SJSA1 (cell line): ENCODE results near the gene SPRR1B. TPM values are rescaled to one million over a fixed set of nuclear protein-coding genes. Genes with fewer than 3 reads are reported as not detected.
"Not testable (repeated sequence)": the region's sequence is repeated elsewhere in the genome, so short reads cannot be mapped to it uniquely, and the experiment has no call there.

ENCODE experiments used
- DNase-seq, 2 experiments: peaks; one replicate each; pipeline ENCODE4 v3.0.0-alpha.2; 2015 to 2020; ENCODE audit warnings: low spot score in 2 of 2, low read depth in 1 of 2
- H3K27ac ChIP-seq: fragments of 250-450 bp; sonication (Bioruptor Pico); 2 replicates; pipeline ENCODE4 v1.5.1; 2020; ENCODE audit warnings: mild to moderate bottlenecking, moderate library complexity
- H3K27me3 ChIP-seq: fragments of 250-450 bp; sonication (Bioruptor Pico); replicated peaks from 2 replicates; pipeline ENCODE4 v1.5.1; 2020; ENCODE audit warnings: mild to moderate bottlenecking, moderate library complexity
- H3K36me3 ChIP-seq: fragments of 250-450 bp; sonication (Bioruptor Pico); 2 replicates; pipeline ENCODE4 v1.5.1; 2020; ENCODE audit warnings: mild to moderate bottlenecking
- H3K4me1 ChIP-seq: fragments of 250-450 bp; sonication (Bioruptor Pico); replicated peaks from 2 replicates; pipeline ENCODE4 v1.6.1; 2021; ENCODE audit warnings: mild to moderate bottlenecking
- H3K4me3 ChIP-seq: fragments of 250-450 bp; sonication (Bioruptor Pico); 2 replicates; pipeline ENCODE4 v1.5.1; 2020; ENCODE audit warnings: mild to moderate bottlenecking
- H3K9me3 ChIP-seq: fragments of 250-450 bp; sonication (Bioruptor Pico); replicated peaks from 2 replicates; pipeline ENCODE4 v1.5.1; 2020; ENCODE audit warnings: mild to moderate bottlenecking
- total RNA-seq: library from RNA; depleted of rRNA; stranded (reverse); fragments of >200 nt; shearing (Covaris generic); gene quantifications from 2 replicates; pipeline ENCODE4 v1.2.3, GENCODE V29; 2014; rRNA removed

SPRR1B gene
- not detected in 2 replicates for total RNA-seq

DNA sequence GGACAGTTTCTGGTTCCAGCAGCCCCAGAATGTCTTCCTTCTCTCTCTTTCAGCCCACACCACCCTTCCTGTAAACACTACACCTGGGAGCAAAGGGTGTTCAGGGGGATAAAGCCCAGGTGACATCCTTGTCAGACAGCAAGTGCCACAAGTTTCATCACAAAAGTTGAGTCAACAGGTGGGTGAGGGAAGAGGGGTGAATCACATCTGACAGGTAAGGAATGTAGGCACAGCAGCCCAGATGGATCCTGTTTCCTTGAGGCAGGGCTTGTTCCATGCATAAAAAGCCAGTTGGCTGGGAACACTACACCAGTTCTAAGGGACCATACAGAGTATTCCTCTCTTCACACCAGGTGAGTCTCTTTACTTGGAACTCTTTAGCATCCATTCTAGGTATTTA, at the start of gene SPRR1B:
TSS of gene SPRR1B (plus strand) at position 309 of the 400 bp plus-strand sequence. CDS start 1,143 bp downstream, outside the sequence.
- Histone ChIP-seq H3K4me1 (no peaks in the 10 kb centered on the region), H3K4me3 (no peak within 1 kb of the TSS), H3K27me3 (no peaks in the 10 kb centered on the region), H3K36me3 (no peaks in the 10 kb centered on the region), H3K27ac (no peak within 1 kb of the TSS), H3K9me3 (no peaks in the 10 kb centered on the region)
- DNase-seq: no peak

DNA sequence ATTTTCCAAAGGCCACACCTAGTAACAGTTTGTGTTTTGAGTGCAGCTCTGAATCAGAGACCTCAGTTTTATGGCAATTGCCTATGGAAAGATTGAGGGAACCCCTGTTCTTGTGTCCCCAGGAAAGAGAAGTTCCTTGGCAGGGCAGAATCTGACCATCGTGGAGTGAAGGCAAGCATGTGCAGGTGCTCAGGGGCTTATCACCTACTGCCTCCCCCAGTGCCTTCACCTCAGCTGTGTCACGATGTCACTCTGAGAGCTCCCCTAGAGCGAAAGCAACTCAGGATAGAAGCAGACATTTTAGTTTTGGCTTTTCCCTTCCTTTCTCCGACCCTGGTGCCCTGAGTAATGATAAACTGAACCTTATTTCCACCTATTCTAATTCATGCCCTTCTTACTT, 48.9 kb upstream of the SPRR1B start:
- Histone ChIP-seq H3K36me3 (no peaks in the 10 kb centered on the region), H3K4me3 (no peak overlapping the region), H3K9me3 (no peaks in the 10 kb centered on the region), H3K27me3 (peaks cover 6% of the 10 kb centered on the region), H3K4me1 (no peaks in the 10 kb centered on the region), H3K27ac (no peak overlapping the region)
- DNase-seq: no peak

GRCh38 chr1:152983234-152983633, 47.8 kb upstream of the SPRR1B start:
- Histone ChIP-seq H3K27ac (no peak overlapping the region), H3K4me3 (no peak overlapping the region), H3K9me3 (no peaks in the 10 kb centered on the region), H3K36me3 (no peaks in the 10 kb centered on the region), H3K27me3 (peaks cover 4% of the 10 kb centered on the region), H3K4me1 (no peaks in the 10 kb centered on the region)
- DNase-seq: no peak

DNA sequence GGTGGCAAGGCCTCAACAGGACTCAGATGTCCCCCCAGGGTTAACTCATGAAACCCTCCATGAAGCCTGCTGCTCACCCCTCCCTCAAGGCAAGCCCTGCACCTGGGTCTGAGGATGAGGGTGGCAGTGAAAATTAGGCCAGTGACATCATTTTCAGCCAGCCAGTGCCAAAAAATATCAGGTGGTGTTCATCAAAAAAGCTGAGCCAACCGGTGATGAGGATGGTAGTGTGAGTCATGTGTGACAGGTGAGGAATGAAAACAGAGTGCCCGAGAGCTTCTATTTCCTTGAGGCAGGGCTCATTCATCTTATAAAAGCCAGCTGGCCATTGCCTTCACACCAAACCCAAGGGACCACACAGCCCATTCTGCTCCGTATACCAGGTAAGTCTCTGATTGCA, 47.3 kb upstream of the SPRR1B start, which contains the start of gene SPRR1A:
TSS of gene SPRR1A (plus strand) at position 339 of the 400 bp plus-strand sequence. CDS start 1,150 bp downstream, outside the sequence.
- no peaks in the 10 kb centered on the region for H3K36me3 ChIP-seq
- H3K4me1 ChIP-seq: no peaks in the 10 kb centered on the region
- H3K27ac ChIP-seq: no peak within 1 kb of the TSS
- no peak for DNase-seq
- H3K9me3 ChIP-seq: no peaks in the 10 kb centered on the region
- no peaks in the 10 kb centered on the region for H3K27me3 ChIP-seq
- no peak within 1 kb of the TSS for H3K4me3 ChIP-seq

DNA sequence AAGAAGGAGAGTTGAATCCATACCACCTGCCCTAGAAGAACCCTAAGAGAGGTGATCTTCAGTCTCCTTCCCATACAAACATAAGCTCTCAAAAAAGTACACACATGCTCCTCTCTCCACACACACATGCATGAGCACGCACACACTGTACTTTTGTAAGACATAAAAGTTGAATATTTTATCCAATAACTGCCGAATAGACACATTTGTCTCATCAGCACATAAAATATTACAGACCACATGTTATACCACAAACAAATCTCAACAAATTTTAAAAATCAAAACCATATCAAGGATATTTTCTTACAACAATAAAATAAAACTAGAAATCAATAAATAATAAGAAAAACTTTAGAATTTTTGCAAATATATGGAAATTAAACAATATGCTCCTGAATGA, 44.4 kb upstream of the SPRR1B start:
- DNase-seq: no peak
- Histone ChIP-seq H3K9me3 (no peaks in the 10 kb centered on the region), H3K4me1 (no peaks in the 10 kb centered on the region), H3K27me3 (0 out of 2 replicates have a peak, but pooled peaks cover 1% of the 10 kb centered on the region), H3K4me3 (no peak overlapping the region), H3K36me3 (no peaks in the 10 kb centered on the region), H3K27ac (no peak overlapping the region)

GRCh38 chr1:152993186-152993585, 37.8 kb upstream of the SPRR1B start:
- DNase-seq: no peak
- H3K4me3 ChIP-seq: no peak overlapping the region

DNA sequence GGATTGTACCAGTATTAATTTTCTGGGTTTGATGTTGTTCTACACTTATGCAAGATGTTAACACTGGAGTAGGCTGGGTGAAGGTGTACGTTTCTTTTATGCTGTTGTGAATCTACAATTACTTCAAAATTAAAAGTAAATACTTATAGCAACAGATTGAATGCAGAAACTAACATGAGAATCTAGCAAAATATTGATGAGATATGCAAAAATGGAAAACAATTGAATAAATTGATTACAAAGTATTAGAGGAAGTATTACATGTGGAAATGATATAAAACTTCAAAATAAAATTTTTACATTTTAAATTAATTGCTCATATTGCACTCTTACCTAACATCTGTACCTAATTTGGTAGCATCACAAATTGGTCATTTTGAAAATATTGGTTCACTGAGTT, 35.2 kb upstream of the SPRR1B start:
- Histone ChIP-seq H3K27me3 (peaks cover 3% of the 10 kb centered on the region; the same call in 1 of the 2 replicates), H3K9me3 (no peaks in the 10 kb centered on the region), H3K4me3 (no peak overlapping the region), H3K4me1 (no peaks in the 10 kb centered on the region), H3K27ac (no peak overlapping the region), H3K36me3 (no peaks in the 10 kb centered on the region)
- no peak for DNase-seq

More at GRCh38 chr1:152993186-152993585, 37.8 kb upstream of the SPRR1B start:
- no peaks in the 10 kb centered on the region for H3K36me3 ChIP-seq
- peaks cover 3% of the 10 kb centered on the region; the same call in 1 of the 2 replicates for H3K27me3 ChIP-seq
- no peaks in the 10 kb centered on the region for H3K4me1 ChIP-seq
- H3K9me3 ChIP-seq: no peaks in the 10 kb centered on the region
- H3K27ac ChIP-seq: no peak overlapping the region

- Histone ChIP-seq H3K4me1 (no peaks in the 10 kb centered on the region), H3K36me3 (no peaks in the 10 kb centered on the region), H3K4me3 (no peak overlapping the region), H3K27me3 (no peaks in the 10 kb centered on the region; the same call in 1 of the 2 replicates), H3K27ac (no peak overlapping the region), H3K9me3 (no peaks in the 10 kb centered on the region)
- no peak for DNase-seq
Measured at GRCh38 chr1:152996633-152997400, 34.2 kb upstream of the SPRR1B start.

DNA sequence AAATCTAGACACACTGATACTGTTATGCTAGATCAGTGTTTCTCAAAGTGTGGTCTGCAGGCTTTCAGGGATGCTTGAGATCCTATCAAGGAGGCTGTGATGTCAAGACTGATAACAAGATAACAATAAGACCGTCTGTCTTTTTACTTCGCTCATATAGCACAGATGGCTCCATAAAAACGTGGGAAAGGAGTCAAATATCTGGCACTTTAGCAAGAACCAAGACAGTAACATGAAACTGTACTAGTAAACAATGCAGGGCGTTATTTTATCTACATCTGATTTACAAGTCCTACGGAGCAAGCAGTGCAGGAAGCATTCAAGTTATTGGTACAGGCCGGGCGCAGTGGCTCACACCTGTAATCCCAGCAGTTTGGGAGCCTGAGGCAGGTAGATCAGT, 33.1 kb upstream of the SPRR1B start:
- Histone ChIP-seq H3K27ac (no peak overlapping the region), H3K36me3 (no peaks in the 10 kb centered on the region), H3K9me3 (no peaks in the 10 kb centered on the region), H3K4me3 (no peak overlapping the region), H3K27me3 (no peaks in the 10 kb centered on the region; the same call in 1 of the 2 replicates), H3K4me1 (no peaks in the 10 kb centered on the region)
- DNase-seq: no peak

DNA sequence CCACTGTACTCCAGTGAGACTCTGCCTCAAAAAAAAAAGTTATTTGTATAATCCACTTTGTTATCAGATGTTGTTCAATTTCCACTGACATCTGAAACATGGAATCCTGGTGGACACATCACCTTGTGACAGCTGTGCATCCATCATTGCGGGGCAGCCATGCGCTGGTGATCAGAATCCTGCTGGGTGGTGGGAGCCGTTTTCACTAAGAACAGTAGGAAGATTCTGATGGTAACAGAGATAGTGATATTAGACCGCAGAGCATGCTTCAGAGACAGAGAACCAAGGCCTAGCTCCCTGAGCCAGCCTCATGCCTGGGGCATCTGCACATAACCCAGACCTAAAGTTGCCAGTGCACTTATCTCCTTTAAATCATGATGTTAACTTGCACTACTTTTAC, 32.5 kb upstream of the SPRR1B start:
- no peaks in the 10 kb centered on the region for H3K4me1 ChIP-seq
- no peaks in the 10 kb centered on the region; the same call in 1 of the 2 replicates for H3K27me3 ChIP-seq
- no peaks in the 10 kb centered on the region for H3K36me3 ChIP-seq
- DNase-seq: no peak
- H3K4me3 ChIP-seq: no peak overlapping the region
- H3K27ac ChIP-seq: no peak overlapping the region
- H3K9me3 ChIP-seq: no peaks in the 10 kb centered on the region

GRCh38 chr1:152999818-153000217, 31.2 kb upstream of the SPRR1B start:
- no peak for DNase-seq
- Histone ChIP-seq H3K27me3 (no peaks in the 10 kb centered on the region; the same call in 1 of the 2 replicates), H3K4me1 (no peaks in the 10 kb centered on the region), H3K27ac (no peak overlapping the region), H3K36me3 (no peaks in the 10 kb centered on the region), H3K9me3 (no peaks in the 10 kb centered on the region), H3K4me3 (no peak overlapping the region)

DNA sequence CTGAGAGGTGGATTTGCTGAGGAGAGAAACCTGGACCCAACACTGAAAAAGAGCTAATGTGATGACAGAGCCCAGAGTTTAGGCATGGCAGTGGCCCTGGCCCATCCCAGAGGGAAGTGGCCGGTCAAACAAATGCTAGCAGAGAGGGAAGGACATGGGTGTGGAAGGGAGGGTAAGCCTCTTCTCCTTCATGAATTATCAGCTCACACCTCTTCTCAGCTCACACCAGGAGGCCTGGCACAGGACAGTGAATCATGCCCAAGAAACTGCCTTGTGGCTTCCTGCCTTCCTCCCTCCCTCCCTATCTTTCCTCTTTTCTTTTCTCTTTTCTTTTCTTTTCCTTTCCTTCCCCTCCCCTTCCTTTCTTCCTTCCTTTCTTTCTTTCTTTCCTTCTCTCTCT, 30.7 kb upstream of the SPRR1B start:
- no peak for DNase-seq
- Histone ChIP-seq H3K4me1 (no peaks in the 10 kb centered on the region), H3K36me3 (no peaks in the 10 kb centered on the region), H3K4me3 (no peak overlapping the region), H3K27ac (no peak overlapping the region), H3K27me3 (no peaks in the 10 kb centered on the region; the same call in 1 of the 2 replicates), H3K9me3 (no peaks in the 10 kb centered on the region)

DNA sequence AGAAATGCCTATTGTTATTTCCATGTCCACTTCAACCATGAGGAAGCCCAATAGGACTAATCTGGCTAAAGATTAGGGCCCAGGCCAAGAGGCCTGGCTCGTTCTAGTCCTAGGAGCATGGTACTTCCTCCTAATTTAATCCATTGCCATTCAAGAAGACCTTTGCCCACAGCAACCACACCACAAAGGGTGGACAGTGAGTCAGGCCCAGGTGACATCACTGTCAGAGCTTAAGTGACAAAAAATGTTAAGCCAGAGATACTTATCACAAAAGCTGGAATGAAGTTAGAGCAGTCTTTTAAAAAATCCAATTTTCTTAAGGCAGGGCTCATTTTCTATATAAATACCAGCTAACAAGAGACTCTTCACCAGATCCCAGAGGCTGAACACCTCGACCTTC, 29.6 kb upstream of the SPRR1B start, which contains the start of gene SPRR3:
TSS of gene SPRR3 (plus strand) at position 368 of the 400 bp plus-strand sequence. CDS start 1,272 bp downstream, outside the sequence.
- H3K27me3 ChIP-seq: no peaks in the 10 kb centered on the region; the same call in 1 of the 2 replicates
- no peak within 1 kb of the TSS for H3K4me3 ChIP-seq
- no peak within 1 kb of the TSS for H3K27ac ChIP-seq
- no peaks in the 10 kb centered on the region for H3K4me1 ChIP-seq
- H3K36me3 ChIP-seq: no peaks in the 10 kb centered on the region
- no peaks in the 10 kb centered on the region for H3K9me3 ChIP-seq
- DNase-seq: no peak

DNA sequence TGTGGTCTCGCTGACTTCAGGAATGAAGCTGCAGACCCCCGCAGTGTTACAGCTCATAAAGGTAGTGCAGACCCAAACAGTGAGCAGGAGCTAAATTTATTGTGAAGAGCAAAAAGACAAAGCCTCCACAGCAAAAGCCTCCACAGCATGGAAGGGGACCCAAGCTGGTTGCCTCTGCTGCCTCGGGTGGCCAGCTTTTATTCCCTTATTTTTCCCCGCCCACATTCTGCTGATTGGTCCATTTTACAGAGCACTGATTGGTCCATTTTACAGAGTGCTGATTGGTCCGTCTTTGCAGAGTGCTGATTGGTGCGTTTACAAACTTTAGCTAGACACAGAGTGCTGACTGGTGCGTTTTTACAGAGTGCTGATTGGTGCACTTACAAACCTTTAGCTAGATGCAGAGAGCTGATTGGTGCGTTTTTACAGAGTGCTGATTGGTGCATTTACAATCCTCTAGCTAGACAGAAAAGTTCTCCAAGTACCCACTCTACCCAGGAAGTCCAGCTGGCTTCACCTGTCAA, 19.7 kb upstream of the SPRR1B start:
- DNase-seq, H3K27ac ChIP-seq, H3K27me3 ChIP-seq, H3K4me3 ChIP-seq, H3K4me1 ChIP-seq, H3K36me3 ChIP-seq, H3K9me3 ChIP-seq: not testable (repeated sequence)
